IPS DF 4.7 (cell line): ENCODE measurements around the gene P4HA3.

Source experiments
- DNase-seq: peaks from one replicate; pipeline ENCODE4 v3.0.0-alpha.2; 2013; ENCODE audit warnings: low spot score; ENCODE audit errors: extremely low read depth

P4HA3 gene

DNA sequence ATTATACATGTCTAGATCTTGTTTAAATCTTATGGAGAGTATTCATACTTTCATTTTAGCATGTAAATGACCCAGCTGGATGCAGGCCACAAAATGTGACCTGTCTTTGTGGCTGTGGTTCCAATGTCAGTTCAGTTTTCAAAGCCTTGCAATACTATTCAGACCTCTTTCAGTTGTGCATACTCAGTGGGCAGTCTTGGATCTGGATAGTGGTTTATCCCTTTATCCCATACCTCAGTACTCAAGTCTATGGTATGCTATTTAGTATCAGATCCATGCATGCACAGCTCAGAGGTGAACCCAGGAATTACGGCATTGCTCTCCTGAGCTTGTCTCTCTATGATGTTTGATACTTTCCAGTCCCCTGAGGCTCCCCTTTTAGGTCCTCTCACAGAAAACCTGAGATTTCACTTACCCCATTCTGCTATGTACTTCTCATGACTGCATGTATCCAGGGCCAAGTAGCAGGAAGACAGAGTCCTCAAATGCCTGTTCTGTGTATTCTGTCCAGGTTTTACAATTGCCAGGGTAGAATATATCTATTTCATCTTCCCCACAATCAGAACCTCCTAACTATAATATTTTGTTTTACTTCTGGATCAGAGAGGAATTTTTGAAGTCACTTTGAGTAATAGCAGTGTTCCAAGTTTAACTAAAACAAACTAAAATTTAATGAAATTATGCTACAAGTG, 6.9 kb upstream of the P4HA3 start:
- no peak for DNase-seq

GRCh38 chr11:74316772-74317505, 5.5 kb upstream of the P4HA3 start:
- no peak for DNase-seq

DNA sequence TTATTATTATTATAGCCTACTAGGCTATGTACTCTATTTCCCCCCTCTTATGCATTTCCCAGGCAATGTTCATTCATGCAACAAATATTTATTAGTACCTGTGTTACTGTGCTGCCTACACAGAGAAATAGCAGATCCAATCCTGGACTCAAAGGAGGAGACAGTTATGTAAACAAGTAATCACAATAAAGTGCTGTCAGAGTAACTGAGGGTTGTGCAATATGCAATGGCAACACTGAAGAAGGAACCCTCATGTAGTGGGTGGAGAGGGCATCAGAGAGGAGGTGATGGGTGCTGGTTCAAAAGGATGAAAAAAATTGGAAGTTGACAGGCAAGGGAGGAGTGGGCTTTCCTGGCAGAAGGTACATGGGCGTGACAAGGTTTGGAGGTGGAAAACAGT, 886 bp upstream of the P4HA3 start:
- DNase-seq = no peak

GRCh38 chr11:74310857-74311256, 583 bp downstream of the P4HA3 start:
- no peak for DNase-seq

- DNase-seq = no peak
Measured at GRCh38 chr11:74307434-74307833, 4.0 kb downstream of the P4HA3 start.

GRCh38 chr11:74306435-74307175, 4.8 kb downstream of the P4HA3 start:
- DNase-seq = no peak

DNA sequence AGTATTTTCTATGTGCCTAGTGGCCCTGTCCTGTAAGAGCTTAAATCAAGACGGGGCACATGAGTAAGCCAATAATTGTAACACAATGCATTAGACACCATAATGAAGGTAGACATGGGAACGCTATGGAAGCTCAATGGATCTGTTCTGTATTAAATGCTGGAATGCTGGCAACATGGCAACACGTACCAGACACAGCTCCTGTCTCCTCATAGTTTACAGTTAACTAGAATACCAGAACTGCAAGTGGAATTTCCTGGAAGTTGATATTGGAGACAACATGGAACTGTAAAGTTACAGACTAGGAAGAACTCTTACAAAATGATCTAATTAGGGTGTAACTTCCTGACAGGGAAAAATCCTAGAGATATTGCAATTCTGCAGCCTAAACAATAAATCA, 12.4 kb downstream of the P4HA3 start:
- no peak for DNase-seq

- DNase-seq = no peak
Measured at GRCh38 chr11:74297484-74297883, 14.0 kb downstream of the P4HA3 start.

GRCh38 chr11:74288911-74289310, 22.5 kb downstream of the P4HA3 start:
- DNase-seq = no peak

GRCh38 chr11:74288161-74288560, 23.3 kb downstream of the P4HA3 start:
- no peak for DNase-seq

DNA sequence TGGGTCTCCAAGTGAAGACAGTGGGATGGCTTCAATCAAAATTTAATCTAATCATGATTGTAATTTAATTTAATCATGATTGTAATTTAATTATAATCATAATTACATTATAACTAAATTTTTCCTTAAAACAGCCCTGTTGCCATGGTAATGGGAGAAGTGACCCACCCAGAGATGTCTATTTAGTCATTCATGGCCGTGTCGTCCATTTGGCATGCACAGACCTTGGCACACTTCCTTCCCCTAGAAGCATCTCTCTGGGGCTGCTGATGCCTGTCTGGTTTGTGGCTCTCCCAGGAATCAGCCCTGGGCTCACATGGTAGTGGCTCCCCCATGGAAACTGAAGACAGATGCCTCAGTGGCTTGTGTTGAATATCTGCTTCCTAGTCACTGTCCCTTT, 27.0 kb downstream of the P4HA3 start:
- DNase-seq = no peak

DNA sequence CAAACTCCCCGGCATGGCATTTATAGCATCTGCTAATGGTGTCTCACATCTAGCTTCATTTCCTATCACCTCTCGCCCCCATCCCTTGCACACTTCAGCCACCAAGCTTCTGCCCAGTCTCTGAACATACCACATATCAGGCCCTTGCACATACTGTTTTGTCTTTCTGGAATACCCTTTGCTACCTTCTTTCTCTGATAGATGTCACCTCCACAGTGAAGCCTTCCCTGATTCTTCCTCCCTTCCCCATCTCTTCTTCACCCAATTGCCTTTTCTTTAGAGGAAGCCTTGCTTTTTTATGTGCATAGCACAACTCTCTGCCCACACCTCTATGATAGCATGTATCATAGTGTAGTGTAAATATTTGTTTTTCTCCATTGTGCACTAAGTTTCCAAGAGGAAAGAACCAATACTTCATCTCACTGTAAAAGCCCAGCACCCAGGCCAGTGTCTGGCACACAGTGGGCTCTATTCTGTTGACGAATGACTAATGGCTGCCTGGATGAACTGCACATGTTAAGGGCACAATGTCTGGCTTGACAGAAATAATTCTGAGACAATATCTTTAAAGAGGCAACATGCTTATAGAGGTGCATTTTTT, 27.8 kb downstream of the P4HA3 start:
- DNase-seq = no peak

DNA sequence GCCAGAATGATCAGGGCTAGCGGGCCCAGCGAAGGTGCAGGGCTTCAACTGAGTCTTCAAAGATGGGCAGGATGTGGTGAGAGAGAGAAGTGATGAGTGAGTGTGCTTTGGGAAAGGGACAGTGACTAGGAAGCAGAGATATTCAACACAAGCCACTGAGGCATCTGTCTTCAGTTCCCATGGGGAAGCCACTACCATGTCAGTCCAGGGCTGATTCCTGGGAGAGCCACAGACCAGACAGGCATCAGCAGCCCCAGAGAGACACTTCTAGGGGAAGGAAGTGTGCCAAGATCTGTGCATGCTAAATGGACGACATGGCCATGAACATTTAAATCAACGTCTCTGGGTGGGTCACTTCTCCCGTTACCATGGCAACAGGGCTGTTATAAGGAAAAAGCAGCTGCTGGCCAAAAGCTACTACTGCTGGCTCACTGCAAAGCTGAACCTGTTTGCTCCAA, 28.5 kb downstream of the P4HA3 start:
- no peak for DNase-seq

DNA sequence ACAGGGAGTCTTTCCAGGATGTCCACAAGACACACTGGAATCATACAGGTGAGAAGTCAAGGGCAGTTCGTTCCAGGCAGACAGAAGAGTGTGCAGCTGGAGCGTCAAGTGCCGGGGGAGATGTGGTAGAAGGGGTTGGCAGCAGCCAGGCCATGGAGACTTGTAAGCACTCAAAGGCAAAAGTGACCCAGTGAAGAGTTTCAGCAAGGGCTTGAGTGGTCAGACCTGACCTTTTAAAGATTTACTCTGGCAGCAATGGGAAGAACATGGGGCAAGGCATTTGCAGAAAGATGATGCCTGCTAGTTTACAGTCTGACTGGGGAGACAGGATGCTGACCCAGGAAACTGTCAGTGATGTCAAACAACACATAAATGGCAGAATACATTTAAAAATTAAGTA, 29.0 kb downstream of the P4HA3 start:
- no peak for DNase-seq

DNA sequence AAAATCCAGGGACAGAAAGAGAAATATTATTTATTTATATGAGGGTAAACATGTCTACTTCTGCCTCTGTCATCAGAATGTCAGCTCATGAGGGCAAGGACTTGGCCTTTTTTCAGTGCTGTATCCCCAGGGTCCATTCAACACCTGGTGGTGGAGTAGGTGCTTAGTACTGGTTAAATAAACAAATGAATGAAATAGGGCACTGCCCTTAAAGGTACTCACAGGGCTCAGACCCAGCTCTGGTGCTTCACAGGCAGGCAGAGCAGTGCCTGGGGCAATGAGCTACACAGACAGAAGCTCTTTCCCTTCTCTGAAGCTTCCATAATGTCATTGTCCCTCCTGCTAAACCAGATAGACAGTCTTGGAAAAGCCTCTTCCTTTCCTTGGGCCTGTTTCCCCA, 30.9 kb downstream of the P4HA3 start:
- DNase-seq = no peak

- DNase-seq = no peak
Measured at GRCh38 chr11:74279256-74279655, 32.2 kb downstream of the P4HA3 start.

- DNase-seq = no peak
Measured at GRCh38 chr11:74278721-74279161, 32.7 kb downstream of the P4HA3 start.

GRCh38 chr11:74278103-74278502, 33.3 kb downstream of the P4HA3 start:
- no peak for DNase-seq

- DNase-seq = no peak
Measured at GRCh38 chr11:74276581-74276980, 34.9 kb downstream of the P4HA3 start.

GRCh38 chr11:74272276-74272675, 39.2 kb downstream of the P4HA3 start:
- no peak for DNase-seq

GRCh38 chr11:74269161-74269811, 42.2 kb downstream of the P4HA3 start:
- DNase-seq = no peak
